ENCODE results near the gene NDST1.

DNA sequence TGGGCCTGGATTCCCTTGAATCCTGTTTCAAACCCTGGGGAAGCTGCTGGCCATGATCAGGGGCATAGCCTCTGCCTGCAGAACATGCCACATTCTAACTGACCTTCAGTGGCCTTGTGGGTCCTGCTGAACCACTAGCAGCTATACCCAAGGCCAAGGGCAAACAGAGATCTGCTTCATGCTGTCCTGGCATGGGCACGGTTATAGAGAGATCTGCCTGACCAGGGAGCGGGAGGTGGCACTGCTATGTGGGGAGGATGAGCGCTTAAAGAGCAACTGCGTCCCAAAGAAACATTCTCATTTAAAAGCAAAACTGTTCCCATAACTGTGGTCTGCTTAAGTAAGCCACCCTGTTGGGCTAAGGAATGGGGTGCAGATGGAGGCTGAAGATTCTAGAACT, 96.1 kb downstream of the NDST1 start:
- TF ChIP-seq CTCF (conservative IDR thresholded peaks at IDR 0.05; ENCODE audit: low read length) (no peak), EZH2phosphoT487 (IDR thresholded peaks at IDR 0.05; ENCODE audit: borderline replicate concordance, low read depth, low read length) (no peak)
